Measurements from ENCODE around the gene FGD5.

DNA sequence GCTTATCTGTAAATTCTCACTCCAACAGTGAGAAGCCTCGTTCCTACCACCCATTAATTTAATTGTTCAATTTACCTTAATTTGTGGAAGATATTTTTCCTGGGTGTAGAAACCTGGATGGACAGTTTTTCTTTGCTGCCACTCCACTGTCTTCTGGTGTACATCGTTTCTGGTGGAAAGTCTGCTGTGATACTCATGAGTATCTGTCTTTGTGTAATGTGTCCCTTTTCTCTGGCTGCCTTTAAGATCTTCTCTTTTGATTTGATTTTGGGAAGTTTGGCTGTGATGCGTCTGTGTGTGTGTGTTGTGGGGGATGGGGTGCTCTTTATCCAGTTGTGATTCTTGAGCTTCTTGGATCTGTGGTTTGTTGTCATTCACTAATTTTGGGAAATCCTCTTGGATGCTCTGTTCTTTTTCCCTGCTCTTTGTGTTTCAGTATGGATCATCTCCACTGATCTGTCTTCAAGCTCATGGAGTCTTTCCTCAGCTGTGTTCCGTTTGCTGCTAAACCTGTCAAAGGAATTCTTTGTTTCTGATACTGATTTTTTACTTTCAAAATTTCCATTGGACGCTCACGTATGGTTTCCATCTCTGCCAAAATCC is 86.4 kb downstream of the FGD5 start:
- TF ChIP-seq, protein P1, sequence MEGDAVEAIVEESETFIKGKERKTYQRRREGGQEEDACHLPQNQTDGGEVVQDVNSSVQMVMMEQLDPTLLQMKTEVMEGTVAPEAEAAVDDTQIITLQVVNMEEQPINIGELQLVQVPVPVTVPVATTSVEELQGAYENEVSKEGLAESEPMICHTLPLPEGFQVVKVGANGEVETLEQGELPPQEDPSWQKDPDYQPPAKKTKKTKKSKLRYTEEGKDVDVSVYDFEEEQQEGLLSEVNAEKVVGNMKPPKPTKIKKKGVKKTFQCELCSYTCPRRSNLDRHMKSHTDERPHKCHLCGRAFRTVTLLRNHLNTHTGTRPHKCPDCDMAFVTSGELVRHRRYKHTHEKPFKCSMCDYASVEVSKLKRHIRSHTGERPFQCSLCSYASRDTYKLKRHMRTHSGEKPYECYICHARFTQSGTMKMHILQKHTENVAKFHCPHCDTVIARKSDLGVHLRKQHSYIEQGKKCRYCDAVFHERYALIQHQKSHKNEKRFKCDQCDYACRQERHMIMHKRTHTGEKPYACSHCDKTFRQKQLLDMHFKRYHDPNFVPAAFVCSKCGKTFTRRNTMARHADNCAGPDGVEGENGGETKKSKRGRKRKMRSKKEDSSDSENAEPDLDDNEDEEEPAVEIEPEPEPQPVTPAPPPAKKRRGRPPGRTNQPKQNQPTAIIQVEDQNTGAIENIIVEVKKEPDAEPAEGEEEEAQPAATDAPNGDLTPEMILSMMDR (IDR thresholded peaks at IDR 0.05; ENCODE audit: low read depth, low read length): no peak
- TF ChIP-seq POLR2A (IDR thresholded peaks at IDR 0.05; ENCODE audit: extremely low read depth, insufficient read length) (no peak), MYC (IDR thresholded peaks at IDR 0.05; ENCODE audit: low read depth, low read length) (no peak)
- TF ChIP-seq, protein P2, sequence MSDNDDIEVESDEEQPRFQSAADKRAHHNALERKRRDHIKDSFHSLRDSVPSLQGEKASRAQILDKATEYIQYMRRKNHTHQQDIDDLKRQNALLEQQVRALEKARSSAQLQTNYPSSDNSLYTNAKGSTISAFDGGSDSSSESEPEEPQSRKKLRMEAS (IDR thresholded peaks at IDR 0.05; ENCODE audit: low read depth, low read length): no peak
